ENCODE data around the gene YAP1.

DNA sequence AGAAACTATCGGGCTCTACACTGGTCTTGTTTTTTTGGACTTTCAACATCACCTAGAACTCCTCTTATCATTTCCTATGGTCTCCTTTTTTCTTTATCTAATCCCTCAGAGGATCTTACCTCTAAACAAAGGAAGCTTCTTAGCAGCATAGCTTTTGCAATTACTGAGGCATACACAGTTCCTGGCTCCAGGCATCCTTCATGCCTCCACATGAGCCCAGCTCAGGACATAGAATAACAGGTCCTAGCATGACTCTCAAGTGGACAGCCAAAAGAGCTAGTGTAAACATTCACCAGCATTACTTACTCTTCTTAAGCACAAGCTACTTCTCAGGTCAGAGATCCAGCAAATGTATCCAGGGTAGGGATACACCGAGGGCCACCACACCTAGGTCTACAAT lies 45.9 kb upstream of the YAP1 start:
- no peak for TF ChIP-seq CTCF (IDR thresholded peaks at IDR 0.05)
- no peak for TF ChIP-seq POLR2A (IDR thresholded peaks at IDR 0.05; ENCODE audit: low read depth)
- TF ChIP-seq POLR2AphosphoS5 (IDR thresholded peaks at IDR 0.05): no peak

All from esophagus muscularis mucosa (tissue), 3 donors.